Measurements from ENCODE around the gene TMPRSS3. TPM values are rescaled to one million over a fixed set of nuclear protein-coding genes. Genes with fewer than 3 reads are reported as not detected.

TMPRSS3 gene
- total and polyA plus RNA-seq, 2 of the 13 experiments (the other 11 are each of a cell fraction or from before 2014, with no cell fraction given): 2.8 to 16.9 TPM

DNA sequence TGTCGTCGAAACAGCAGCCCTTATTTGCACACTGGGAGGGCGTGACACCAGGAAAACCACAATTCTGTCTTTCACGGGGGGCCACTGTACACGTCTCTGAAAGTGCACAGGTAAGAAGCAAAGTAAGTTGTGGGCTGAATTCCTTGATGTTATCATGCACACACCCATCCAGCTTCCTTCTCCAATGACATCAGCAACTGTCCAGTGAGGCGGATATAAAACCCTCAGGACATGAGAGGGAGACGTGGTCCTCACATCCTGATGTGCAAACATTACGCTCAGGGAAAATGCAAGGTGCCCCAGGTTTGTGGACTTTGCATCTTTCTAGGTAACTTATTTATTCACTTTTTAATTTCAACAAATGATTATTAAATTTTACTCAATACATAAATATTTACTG is 32.5 kb downstream of the TMPRSS3 start (continued):
- TF ChIP-seq, protein P1, sequence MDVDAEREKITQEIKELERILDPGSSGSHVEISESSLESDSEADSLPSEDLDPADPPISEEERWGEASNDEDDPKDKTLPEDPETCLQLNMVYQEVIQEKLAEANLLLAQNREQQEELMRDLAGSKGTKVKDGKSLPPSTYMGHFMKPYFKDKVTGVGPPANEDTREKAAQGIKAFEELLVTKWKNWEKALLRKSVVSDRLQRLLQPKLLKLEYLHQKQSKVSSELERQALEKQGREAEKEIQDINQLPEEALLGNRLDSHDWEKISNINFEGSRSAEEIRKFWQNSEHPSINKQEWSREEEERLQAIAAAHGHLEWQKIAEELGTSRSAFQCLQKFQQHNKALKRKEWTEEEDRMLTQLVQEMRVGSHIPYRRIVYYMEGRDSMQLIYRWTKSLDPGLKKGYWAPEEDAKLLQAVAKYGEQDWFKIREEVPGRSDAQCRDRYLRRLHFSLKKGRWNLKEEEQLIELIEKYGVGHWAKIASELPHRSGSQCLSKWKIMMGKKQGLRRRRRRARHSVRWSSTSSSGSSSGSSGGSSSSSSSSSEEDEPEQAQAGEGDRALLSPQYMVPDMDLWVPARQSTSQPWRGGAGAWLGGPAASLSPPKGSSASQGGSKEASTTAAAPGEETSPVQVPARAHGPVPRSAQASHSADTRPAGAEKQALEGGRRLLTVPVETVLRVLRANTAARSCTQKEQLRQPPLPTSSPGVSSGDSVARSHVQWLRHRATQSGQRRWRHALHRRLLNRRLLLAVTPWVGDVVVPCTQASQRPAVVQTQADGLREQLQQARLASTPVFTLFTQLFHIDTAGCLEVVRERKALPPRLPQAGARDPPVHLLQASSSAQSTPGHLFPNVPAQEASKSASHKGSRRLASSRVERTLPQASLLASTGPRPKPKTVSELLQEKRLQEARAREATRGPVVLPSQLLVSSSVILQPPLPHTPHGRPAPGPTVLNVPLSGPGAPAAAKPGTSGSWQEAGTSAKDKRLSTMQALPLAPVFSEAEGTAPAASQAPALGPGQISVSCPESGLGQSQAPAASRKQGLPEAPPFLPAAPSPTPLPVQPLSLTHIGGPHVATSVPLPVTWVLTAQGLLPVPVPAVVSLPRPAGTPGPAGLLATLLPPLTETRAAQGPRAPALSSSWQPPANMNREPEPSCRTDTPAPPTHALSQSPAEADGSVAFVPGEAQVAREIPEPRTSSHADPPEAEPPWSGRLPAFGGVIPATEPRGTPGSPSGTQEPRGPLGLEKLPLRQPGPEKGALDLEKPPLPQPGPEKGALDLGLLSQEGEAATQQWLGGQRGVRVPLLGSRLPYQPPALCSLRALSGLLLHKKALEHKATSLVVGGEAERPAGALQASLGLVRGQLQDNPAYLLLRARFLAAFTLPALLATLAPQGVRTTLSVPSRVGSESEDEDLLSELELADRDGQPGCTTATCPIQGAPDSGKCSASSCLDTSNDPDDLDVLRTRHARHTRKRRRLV (CRISPR knock-in tag; IDR thresholded peaks at IDR 0.05): no peak
- no peak for TF ChIP-seq ELF3 (CRISPR knock-in tag; IDR thresholded peaks at IDR 0.05)
- no peak for TF ChIP-seq RELA (CRISPR knock-in tag; IDR thresholded peaks at IDR 0.05)
- no peak for TF ChIP-seq ZNF670 (CRISPR knock-in tag; IDR thresholded peaks at IDR 0.05; ENCODE audit: borderline replicate concordance)
- no peak for TF ChIP-seq IRF2 (CRISPR knock-in tag; IDR thresholded peaks at IDR 0.05)
- TF ChIP-seq TOPORS (CRISPR knock-in tag; IDR thresholded peaks at IDR 0.05): no peak
- no peak for TF ChIP-seq ZIK1 (CRISPR knock-in tag; IDR thresholded peaks at IDR 0.05; ENCODE audit: borderline replicate concordance, low read depth)
- TF ChIP-seq, protein P2, sequence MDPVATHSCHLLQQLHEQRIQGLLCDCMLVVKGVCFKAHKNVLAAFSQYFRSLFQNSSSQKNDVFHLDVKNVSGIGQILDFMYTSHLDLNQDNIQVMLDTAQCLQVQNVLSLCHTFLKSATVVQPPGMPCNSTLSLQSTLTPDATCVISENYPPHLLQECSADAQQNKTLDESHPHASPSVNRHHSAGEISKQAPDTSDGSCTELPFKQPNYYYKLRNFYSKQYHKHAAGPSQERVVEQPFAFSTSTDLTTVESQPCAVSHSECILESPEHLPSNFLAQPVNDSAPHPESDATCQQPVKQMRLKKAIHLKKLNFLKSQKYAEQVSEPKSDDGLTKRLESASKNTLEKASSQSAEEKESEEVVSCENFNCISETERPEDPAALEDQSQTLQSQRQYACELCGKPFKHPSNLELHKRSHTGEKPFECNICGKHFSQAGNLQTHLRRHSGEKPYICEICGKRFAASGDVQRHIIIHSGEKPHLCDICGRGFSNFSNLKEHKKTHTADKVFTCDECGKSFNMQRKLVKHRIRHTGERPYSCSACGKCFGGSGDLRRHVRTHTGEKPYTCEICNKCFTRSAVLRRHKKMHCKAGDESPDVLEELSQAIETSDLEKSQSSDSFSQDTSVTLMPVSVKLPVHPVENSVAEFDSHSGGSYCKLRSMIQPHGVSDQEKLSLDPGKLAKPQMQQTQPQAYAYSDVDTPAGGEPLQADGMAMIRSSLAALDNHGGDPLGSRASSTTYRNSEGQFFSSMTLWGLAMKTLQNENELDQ (CRISPR knock-in tag; IDR thresholded peaks at IDR 0.05; ENCODE audit: borderline replicate concordance): no peak

Measured in HepG2 (cell line).